H9 (cell line): ENCODE data around the gene IFNA13. TPM values are rescaled to one million over a fixed set of nuclear protein-coding genes. Genes with fewer than 3 reads are reported as not detected.

ENCODE experiments used
- DNase-seq: peaks from one replicate; pipeline ENCODE4 v3.0.0-alpha.2; 2017
- H2AFZ ChIP-seq: one replicate; pipeline ENCODE4 v1.6.1; 2013; ENCODE audit warnings: mild to moderate bottlenecking, low read length, control low read depth, moderate library complexity
- H2AK5ac ChIP-seq: 2 replicates; pipeline ENCODE4 v1.6.1; 2013; ENCODE audit warnings: low read length, control low read depth, mixed read lengths; ENCODE audit not compliant: insufficient read length
- H2BK120ac ChIP-seq: one replicate; pipeline ENCODE4 v1.6.1; 2013; ENCODE audit warnings: low read depth, mild to moderate bottlenecking, low read length, control low read depth, inconsistent platforms; ENCODE audit not compliant: poor library complexity, severe bottlenecking
- H2BK12ac ChIP-seq: 2 replicates; pipeline ENCODE4 v1.6.1; 2013; ENCODE audit warnings: low read length, control low read depth, mixed read lengths, low read depth; ENCODE audit not compliant: insufficient read length
- H2BK15ac ChIP-seq: 2 replicates; pipeline ENCODE4 v1.6.1; 2013; ENCODE audit warnings: low read depth, low read length, control low read depth
- H2BK20ac ChIP-seq: one replicate; pipeline ENCODE4 v1.6.1; 2013; ENCODE audit warnings: low read depth, mild to moderate bottlenecking, low read length, control low read depth, inconsistent platforms; ENCODE audit not compliant: poor library complexity, severe bottlenecking
- H2BK5ac ChIP-seq: 2 replicates; pipeline ENCODE4 v1.6.1; 2013; ENCODE audit warnings: low read length, control low read depth, mixed read lengths; ENCODE audit not compliant: insufficient read length
- H3K14ac ChIP-seq: 2 replicates; pipeline ENCODE4 v1.6.1; 2013; ENCODE audit warnings: low read length, control low read depth; ENCODE audit not compliant: insufficient read depth
- H3K18ac ChIP-seq: 2 replicates; pipeline ENCODE4 v1.6.1; 2013; ENCODE audit warnings: low read depth, mild to moderate bottlenecking, mixed read lengths, low read length, control low read depth; ENCODE audit not compliant: insufficient read length
- H3K23ac ChIP-seq: 2 replicates; pipeline ENCODE4 v1.6.1; 2013; ENCODE audit warnings: low read length, control low read depth, mixed read lengths, low read depth; ENCODE audit not compliant: insufficient read length
- H3K23me2 ChIP-seq: 2 replicates; pipeline ENCODE4 v1.6.1; 2013; ENCODE audit warnings: low read depth, mild to moderate bottlenecking, mixed read lengths, low read length, control low read depth; ENCODE audit not compliant: insufficient read length, poor library complexity, severe bottlenecking
- H3K27ac ChIP-seq: 2 replicates; pipeline ENCODE4 v1.5.1; 2013; ENCODE audit warnings: low read length, control low read depth, mixed read lengths, low read depth; ENCODE audit not compliant: insufficient read length
- H3K27me3 ChIP-seq: 2 replicates; pipeline ENCODE4 v1.6.1; 2013; ENCODE audit warnings: low read length, control low read depth, inconsistent platforms; ENCODE audit not compliant: insufficient read depth
- H3K4ac ChIP-seq: 2 replicates; pipeline ENCODE4 v1.6.1; 2013; ENCODE audit warnings: low read depth, mild to moderate bottlenecking, control low read depth, inconsistent platforms, low read length, moderate library complexity
- H3K4me1 ChIP-seq: 2 replicates; pipeline ENCODE4 v1.6.1; 2013; ENCODE audit warnings: low read length, control low read depth, inconsistent platforms; ENCODE audit not compliant: insufficient read depth
- H3K4me2 ChIP-seq: 2 replicates; pipeline ENCODE4 v1.6.1; 2013; ENCODE audit warnings: low read length, control low read depth, mixed read lengths; ENCODE audit not compliant: insufficient read length, insufficient read depth
- H3K56ac ChIP-seq: 2 replicates; pipeline ENCODE4 v1.6.1; 2013; ENCODE audit warnings: low read depth, mild to moderate bottlenecking, mixed read lengths, low read length, control low read depth; ENCODE audit not compliant: insufficient read length
- H3K79me1 ChIP-seq: 2 replicates; pipeline ENCODE4 v1.6.1; 2013; ENCODE audit warnings: low read depth, mild to moderate bottlenecking, moderate library complexity, low read length, control low read depth, inconsistent platforms; ENCODE audit not compliant: insufficient read depth, poor library complexity, severe bottlenecking
- H3K79me2 ChIP-seq: 2 replicates; pipeline ENCODE4 v1.6.1; 2013; ENCODE audit warnings: low read length, control low read depth, inconsistent platforms; ENCODE audit not compliant: insufficient read depth
- H3K9ac ChIP-seq: 2 replicates; pipeline ENCODE4 v1.6.1; 2013; ENCODE audit warnings: low read length, control low read depth, mixed read lengths; ENCODE audit not compliant: insufficient read length; ENCODE audit errors: extremely low read depth
- H3K9me3 ChIP-seq: one replicate; pipeline ENCODE4 v1.6.1; 2013; ENCODE audit warnings: low read depth, low read length, inconsistent platforms; ENCODE audit not compliant: control insufficient read depth
- H3T11ph ChIP-seq: one replicate; pipeline ENCODE4 v1.6.1; 2013; ENCODE audit warnings: mild to moderate bottlenecking, low read length, control low read depth, inconsistent platforms
- H4K20me1 ChIP-seq: one replicate; pipeline ENCODE4 v1.6.1; 2013; ENCODE audit not compliant: control insufficient read depth, insufficient read length, insufficient read depth
- H4K5ac ChIP-seq: 2 replicates; pipeline ENCODE4 v1.6.1; 2013; ENCODE audit warnings: low read depth, mild to moderate bottlenecking, mixed read lengths, low read length, control low read depth; ENCODE audit not compliant: insufficient read length
- H4K8ac ChIP-seq: replicated peaks from 2 replicates; pipeline ENCODE4 v1.6.1; 2013; ENCODE audit warnings: low read length, control low read depth, mixed read lengths, low read depth; ENCODE audit not compliant: insufficient read length
- H4K91ac ChIP-seq: 2 replicates; pipeline ENCODE4 v1.6.1; 2013; ENCODE audit warnings: low read depth, mild to moderate bottlenecking, moderate library complexity, mixed read lengths, low read length, control low read depth; ENCODE audit not compliant: insufficient read length
- H3K27ac Mint-ChIP-seq, 3 experiments: 2 replicates in 2 of 3; 3 replicates in 1 of 3; pipeline ENCODE4 v1.8.0; 2020 to 2021; ENCODE audit warnings: mixed read lengths in 3 of 3, mild to moderate bottlenecking in 1 of 3, moderate library complexity in 1 of 3
- H3K27me3 Mint-ChIP-seq: 2 replicates; pipeline ENCODE4 v1.8.0; 2021; ENCODE audit warnings: low read depth, mild to moderate bottlenecking, moderate library complexity, mixed read lengths
- H3K36me3 Mint-ChIP-seq, 3 experiments: 2 replicates in 2 of 3; 3 replicates in 1 of 3; pipeline ENCODE4 v1.8.0; 2020 to 2021; ENCODE audit warnings: low read depth in 3 of 3, mixed read lengths in 3 of 3; ENCODE audit not compliant: insufficient read depth in 1 of 3
- H3K4me1 Mint-ChIP-seq, 2 experiments: 2 replicates each; pipeline ENCODE4 v1.8.0; 2020; ENCODE audit warnings: mixed read lengths in 2 of 2
- H3K4me3 Mint-ChIP-seq, 2 experiments: 2 replicates in 1 of 2; 3 replicates in 1 of 2; pipeline ENCODE4 v1.8.0; 2020 to 2021; ENCODE audit warnings: mild to moderate bottlenecking in 2 of 2, mixed read lengths in 2 of 2, moderate library complexity in 1 of 2
- H3K9me3 Mint-ChIP-seq, 2 experiments: 2 replicates in 1 of 2; 3 replicates in 1 of 2; pipeline ENCODE4 v1.8.0; 2020; ENCODE audit warnings: mild to moderate bottlenecking in 2 of 2, mixed read lengths in 2 of 2, moderate library complexity in 1 of 2
- CTCF ChIP-seq: fragments of 200-600 bp; sonication (generic); conservative IDR thresholded peaks from 3 replicates; pipeline ENCODE4 v1.8.0; 2021; ENCODE audit warnings: antibody characterized with exemption, mild to moderate bottlenecking
- WGBS: extraction: QIAGEN DNeasy Blood & Tissue Kit; methylation state at CpG from one replicate; pipeline ENCODE4 v1.1.7; 2013; ENCODE audit warnings: missing lambda C conversion rate, low lambda C conversion rate, mixed read lengths; ENCODE audit not compliant: insufficient read length; ENCODE audit errors: extremely low coverage; 5-methylcytosine and 5-hydroxymethylcytosine counted together
- total RNA-seq: library from RNA; stranded (reverse); gene quantifications from 2 replicates; pipeline ENCODE4 v1.2.1, GENCODE V29; 2021

IFNA13 gene
- total RNA-seq, 1 experiment from 2014 or later: not detected

- no peak within 1 kb of the TSS for H2AFZ ChIP-seq
- H2BK120ac ChIP-seq: no peak within 1 kb of the TSS
- Mint-ChIP-seq H3K9me3 (peaks cover 7 to 8% of the 10 kb centered on the region in 2 experiments; a peak in 4 of 5 replicates), H3K4me1 (no peaks in the 10 kb centered on the region), H3K27me3 (peaks cover 10% of the 10 kb centered on the region), H3K36me3 (peaks cover 0 to 3% (median 0%) of the 10 kb centered on the region in 3 experiments; a peak in 2 of 7 replicates), H3K4me3 (no peak within 1 kb of the TSS), H3K27ac (no peak within 1 kb of the TSS)
- WGBS: no CpG with 5 or more reads among the region's 1 CpG
- H3K79me2 ChIP-seq: no peaks in the 10 kb centered on the region
- H4K5ac ChIP-seq: no peak within 1 kb of the TSS
- H3K4ac ChIP-seq: no peak within 1 kb of the TSS
- no peak within 1 kb of the TSS for H2BK5ac ChIP-seq
- H3K23ac ChIP-seq: no peak within 1 kb of the TSS
- H3K9ac ChIP-seq: no peak within 1 kb of the TSS
- no peak within 1 kb of the TSS for H4K8ac ChIP-seq
- no peak within 1 kb of the TSS for H3K56ac ChIP-seq
- no peaks in the 10 kb centered on the region for H3K4me1 ChIP-seq
- H3K4me2 ChIP-seq: no peak within 1 kb of the TSS
- no peak within 1 kb of the TSS for H2BK15ac ChIP-seq
- no peak for TF ChIP-seq CTCF
- no peaks in the 10 kb centered on the region for H3K9me3 ChIP-seq
- H2AK5ac ChIP-seq: no peak within 1 kb of the TSS
- H4K20me1 ChIP-seq: no peaks in the 10 kb centered on the region
- H3K27me3 ChIP-seq: no peaks in the 10 kb centered on the region
- H2BK20ac ChIP-seq: no peak within 1 kb of the TSS
- no peaks in the 10 kb centered on the region for H3K23me2 ChIP-seq
- H3K27ac ChIP-seq: no peak within 1 kb of the TSS
- no peak within 1 kb of the TSS for H3T11ph ChIP-seq
- H3K79me1 ChIP-seq: no peaks in the 10 kb centered on the region
- H4K91ac ChIP-seq: no peak within 1 kb of the TSS
- H3K14ac ChIP-seq: 0 out of 2 replicates have a peak within 1 kb of the TSS, but pooled peaks have one; percentile 29
- H2BK12ac ChIP-seq: no peak within 1 kb of the TSS
- DNase-seq: no peak
- H3K18ac ChIP-seq: no peak within 1 kb of the TSS
Measured at GRCh38 chr9:21350787-21351186, 17.1 kb downstream of the IFNA13 start, which contains the start of gene IFNA6. Gene IFNA6 (minus strand): TSS chr9:21350887. CDS start chr9:21350887, 0 bp downstream.
